WTC11 (cell line): ENCODE data around the gene RHBDD1. TPM values are rescaled to one million over a fixed set of nuclear protein-coding genes. Genes with fewer than 3 reads are reported as not detected.

ENCODE experiments used
- ATAC-seq: fragments of 200-7000 bp; cut with Tn5 transposase; 2 replicates; pipeline ENCODE4 v1.10.0; 2021; ENCODE audit warnings: mild to moderate bottlenecking, moderate library complexity
- CTCF ChIA-PET: fragments of 300-600 bp; sonication (Branson Sonifier 250); formaldehyde crosslinking; loops from one replicate; lab custom pipeline; 2021; ENCODE audit warnings: antibody characterized with exemption; lab: Charles Lee
- POLR2A ChIA-PET: fragments of 350-600 bp; sonication (Branson Sonifier 250); formaldehyde crosslinking; loops from one replicate; lab custom pipeline; 2021; ENCODE audit warnings: antibody characterized with exemption; lab: Charles Lee
- DNase-seq: peaks from one replicate; pipeline ENCODE4 v3.0.0; 2021; ENCODE audit warnings: low spot score
- H3K27ac Mint-ChIP-seq: 2 replicates; pipeline ENCODE4 v1.8.0; 2021; ENCODE audit warnings: mixed read lengths
- H3K27me3 Mint-ChIP-seq: 2 replicates; pipeline ENCODE4 v1.8.0; 2021; ENCODE audit warnings: low read depth, mild to moderate bottlenecking, moderate library complexity, mixed read lengths
- H3K36me3 Mint-ChIP-seq: 2 replicates; pipeline ENCODE4 v1.8.0; 2021; ENCODE audit warnings: mixed read lengths
- H3K4me1 Mint-ChIP-seq: 2 replicates; pipeline ENCODE4 v1.8.0; 2022; ENCODE audit warnings: mixed read lengths
- H3K4me3 Mint-ChIP-seq: 2 replicates; pipeline ENCODE4 v1.8.0; 2021; ENCODE audit warnings: mild to moderate bottlenecking, moderate library complexity, mixed read lengths
- H3K9me3 Mint-ChIP-seq: 2 replicates; pipeline ENCODE4 v1.8.0; 2021; ENCODE audit warnings: mixed read lengths
- ETV6 ChIP-seq: sonication (generic); formaldehyde crosslinking; IDR thresholded peaks from 2 replicates; pipeline ENCODE4 v1.8.1; 2022; ENCODE audit warnings: mild to moderate bottlenecking, missing genetic modification reagents
- GRHL2 ChIP-seq: fragments of 250-450 bp; sonication (Bioruptor Pico); IDR thresholded peaks from 2 replicates; pipeline ENCODE4 v1.8.0; 2022; ENCODE audit warnings: mild to moderate bottlenecking, moderate library complexity; ENCODE audit not compliant: insufficient replicate concordance, severe bottlenecking
- JAZF1 ChIP-seq: fragments of 250-450 bp; sonication (Bioruptor Pico); IDR thresholded peaks from 2 replicates; pipeline ENCODE4 v1.9.0; 2021; ENCODE audit warnings: moderate library complexity, mild to moderate bottlenecking, inconsistent platforms
- KAT7 ChIP-seq: sonication (generic); formaldehyde crosslinking; IDR thresholded peaks from 2 replicates; pipeline ENCODE4 v1.8.1; 2023; ENCODE audit warnings: missing genetic modification reagents, mild to moderate bottlenecking, borderline replicate concordance
- NFATC4 ChIP-seq: fragments of 250-450 bp; sonication (Bioruptor Pico); IDR thresholded peaks from 2 replicates; pipeline ENCODE4 v1.9.0; 2021; ENCODE audit warnings: mild to moderate bottlenecking
- NFYB ChIP-seq: sonication (generic); formaldehyde crosslinking; conservative IDR thresholded peaks from 2 replicates; pipeline ENCODE4 v1.8.0; 2022; ENCODE audit warnings: low read depth, missing genetic modification reagents
- NR2C2 ChIP-seq: sonication (generic); formaldehyde crosslinking; IDR thresholded peaks from 2 replicates; pipeline ENCODE4 v1.8.0; 2022; ENCODE audit warnings: mild to moderate bottlenecking, missing genetic modification reagents
- NR3C1 ChIP-seq: sonication (generic); formaldehyde crosslinking; conservative IDR thresholded peaks from 2 replicates; pipeline ENCODE4 v1.8.1; 2023; ENCODE audit warnings: low read depth, mild to moderate bottlenecking, missing genetic modification reagents
- TEAD1 ChIP-seq: sonication (generic); formaldehyde crosslinking; IDR thresholded peaks from 2 replicates; pipeline ENCODE4 v1.8.0; 2022; ENCODE audit warnings: mild to moderate bottlenecking, missing genetic modification reagents
- ZNF138 ChIP-seq: sonication (generic); formaldehyde crosslinking; conservative IDR thresholded peaks from 2 replicates; pipeline ENCODE4 v1.8.1; 2022; ENCODE audit warnings: mild to moderate bottlenecking, moderate library complexity, missing genetic modification reagents
- ZNF232 ChIP-seq: sonication (generic); formaldehyde crosslinking; IDR thresholded peaks from 2 replicates; pipeline ENCODE4 v1.8.0; 2022; ENCODE audit warnings: mild to moderate bottlenecking, missing genetic modification reagents
- ZNF263 ChIP-seq: sonication (generic); formaldehyde crosslinking; IDR thresholded peaks from 2 replicates; pipeline ENCODE4 v1.8.1; 2022; ENCODE audit warnings: low read depth, mild to moderate bottlenecking, moderate library complexity, missing genetic modification reagents
- total RNA-seq: library from RNA; stranded (reverse); gene quantifications from 3 replicates; pipeline ENCODE4 v1.2.3, GENCODE V29; 2021
- TF ChIP-seq, protein P1 (sequence below): sonication (generic); formaldehyde crosslinking; IDR thresholded peaks from 2 replicates; pipeline ENCODE4 v1.8.0; 2022; ENCODE audit warnings: missing genetic modification reagents
- TF ChIP-seq, protein P2 (sequence below): sonication (generic); formaldehyde crosslinking; IDR thresholded peaks from 2 replicates; pipeline ENCODE4 v1.8.1; 2023; ENCODE audit warnings: mild to moderate bottlenecking, missing genetic modification reagents, borderline replicate concordance
- TF ChIP-seq, protein P3 (sequence below): sonication (generic); formaldehyde crosslinking; IDR thresholded peaks from 2 replicates; pipeline ENCODE4 v1.8.0; 2022; ENCODE audit warnings: mild to moderate bottlenecking, missing genetic modification reagents
- TF ChIP-seq, protein P4 (sequence below): sonication (generic); formaldehyde crosslinking; IDR thresholded peaks from 2 replicates; pipeline ENCODE4 v1.8.0; 2022; ENCODE audit warnings: mild to moderate bottlenecking, missing genetic modification reagents
- TF ChIP-seq, protein P5 (sequence below): fragments of 200-600 bp; IDR thresholded peaks from 2 replicates; pipeline ENCODE4 v1.8.0; 2022; ENCODE audit warnings: antibody characterized with exemption
- TF ChIP-seq, protein P6 (sequence below): fragments of 250-450 bp; sonication (Bioruptor Pico); IDR thresholded peaks from 2 replicates; pipeline ENCODE4 v1.8.0; 2021; ENCODE audit warnings: mild to moderate bottlenecking
- TF ChIP-seq, protein P7 (sequence below): sonication (generic); formaldehyde crosslinking; conservative IDR thresholded peaks from 2 replicates; pipeline ENCODE4 v1.8.1; 2022; ENCODE audit warnings: mild to moderate bottlenecking, missing genetic modification reagents

The RHBDD1 gene
- total RNA-seq, 1 experiment from 2014 or later, result 25.7 TPM

DNA sequence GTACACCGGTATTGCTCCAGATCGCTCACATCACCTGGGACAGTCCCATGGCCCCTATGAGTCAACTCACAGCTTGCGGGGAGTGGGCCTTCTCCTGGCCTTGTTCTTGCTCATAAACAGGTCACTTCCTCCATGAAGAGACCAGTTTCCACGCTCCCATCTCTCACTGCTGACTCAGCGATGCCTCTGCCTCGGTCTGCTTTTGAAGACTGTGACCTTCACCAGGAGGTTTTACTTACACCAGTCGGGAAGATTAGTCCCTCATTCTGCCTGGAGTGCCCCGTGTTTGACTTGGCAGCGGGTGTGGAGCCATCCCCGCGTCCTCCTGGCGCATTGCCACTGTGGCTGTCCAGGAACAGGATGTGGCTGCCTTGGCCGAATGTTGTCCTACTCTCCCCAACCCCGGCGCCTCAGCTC lies 159.8 kb downstream of the RHBDD1 start (continued):
- TF ChIP-seq, protein P1, sequence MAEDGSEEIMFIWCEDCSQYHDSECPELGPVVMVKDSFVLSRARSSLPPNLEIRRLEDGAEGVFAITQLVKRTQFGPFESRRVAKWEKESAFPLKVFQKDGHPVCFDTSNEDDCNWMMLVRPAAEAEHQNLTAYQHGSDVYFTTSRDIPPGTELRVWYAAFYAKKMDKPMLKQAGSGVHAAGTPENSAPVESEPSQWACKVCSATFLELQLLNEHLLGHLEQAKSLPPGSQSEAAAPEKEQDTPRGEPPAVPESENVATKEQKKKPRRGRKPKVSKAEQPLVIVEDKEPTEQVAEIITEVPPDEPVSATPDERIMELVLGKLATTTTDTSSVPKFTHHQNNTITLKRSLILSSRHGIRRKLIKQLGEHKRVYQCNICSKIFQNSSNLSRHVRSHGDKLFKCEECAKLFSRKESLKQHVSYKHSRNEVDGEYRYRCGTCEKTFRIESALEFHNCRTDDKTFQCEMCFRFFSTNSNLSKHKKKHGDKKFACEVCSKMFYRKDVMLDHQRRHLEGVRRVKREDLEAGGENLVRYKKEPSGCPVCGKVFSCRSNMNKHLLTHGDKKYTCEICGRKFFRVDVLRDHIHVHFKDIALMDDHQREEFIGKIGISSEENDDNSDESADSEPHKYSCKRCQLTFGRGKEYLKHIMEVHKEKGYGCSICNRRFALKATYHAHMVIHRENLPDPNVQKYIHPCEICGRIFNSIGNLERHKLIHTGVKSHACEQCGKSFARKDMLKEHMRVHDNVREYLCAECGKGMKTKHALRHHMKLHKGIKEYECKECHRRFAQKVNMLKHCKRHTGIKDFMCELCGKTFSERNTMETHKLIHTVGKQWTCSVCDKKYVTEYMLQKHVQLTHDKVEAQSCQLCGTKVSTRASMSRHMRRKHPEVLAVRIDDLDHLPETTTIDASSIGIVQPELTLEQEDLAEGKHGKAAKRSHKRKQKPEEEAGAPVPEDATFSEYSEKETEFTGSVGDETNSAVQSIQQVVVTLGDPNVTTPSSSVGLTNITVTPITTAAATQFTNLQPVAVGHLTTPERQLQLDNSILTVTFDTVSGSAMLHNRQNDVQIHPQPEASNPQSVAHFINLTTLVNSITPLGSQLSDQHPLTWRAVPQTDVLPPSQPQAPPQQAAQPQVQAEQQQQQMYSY, result no peak
- TF ChIP-seq, protein P2, sequence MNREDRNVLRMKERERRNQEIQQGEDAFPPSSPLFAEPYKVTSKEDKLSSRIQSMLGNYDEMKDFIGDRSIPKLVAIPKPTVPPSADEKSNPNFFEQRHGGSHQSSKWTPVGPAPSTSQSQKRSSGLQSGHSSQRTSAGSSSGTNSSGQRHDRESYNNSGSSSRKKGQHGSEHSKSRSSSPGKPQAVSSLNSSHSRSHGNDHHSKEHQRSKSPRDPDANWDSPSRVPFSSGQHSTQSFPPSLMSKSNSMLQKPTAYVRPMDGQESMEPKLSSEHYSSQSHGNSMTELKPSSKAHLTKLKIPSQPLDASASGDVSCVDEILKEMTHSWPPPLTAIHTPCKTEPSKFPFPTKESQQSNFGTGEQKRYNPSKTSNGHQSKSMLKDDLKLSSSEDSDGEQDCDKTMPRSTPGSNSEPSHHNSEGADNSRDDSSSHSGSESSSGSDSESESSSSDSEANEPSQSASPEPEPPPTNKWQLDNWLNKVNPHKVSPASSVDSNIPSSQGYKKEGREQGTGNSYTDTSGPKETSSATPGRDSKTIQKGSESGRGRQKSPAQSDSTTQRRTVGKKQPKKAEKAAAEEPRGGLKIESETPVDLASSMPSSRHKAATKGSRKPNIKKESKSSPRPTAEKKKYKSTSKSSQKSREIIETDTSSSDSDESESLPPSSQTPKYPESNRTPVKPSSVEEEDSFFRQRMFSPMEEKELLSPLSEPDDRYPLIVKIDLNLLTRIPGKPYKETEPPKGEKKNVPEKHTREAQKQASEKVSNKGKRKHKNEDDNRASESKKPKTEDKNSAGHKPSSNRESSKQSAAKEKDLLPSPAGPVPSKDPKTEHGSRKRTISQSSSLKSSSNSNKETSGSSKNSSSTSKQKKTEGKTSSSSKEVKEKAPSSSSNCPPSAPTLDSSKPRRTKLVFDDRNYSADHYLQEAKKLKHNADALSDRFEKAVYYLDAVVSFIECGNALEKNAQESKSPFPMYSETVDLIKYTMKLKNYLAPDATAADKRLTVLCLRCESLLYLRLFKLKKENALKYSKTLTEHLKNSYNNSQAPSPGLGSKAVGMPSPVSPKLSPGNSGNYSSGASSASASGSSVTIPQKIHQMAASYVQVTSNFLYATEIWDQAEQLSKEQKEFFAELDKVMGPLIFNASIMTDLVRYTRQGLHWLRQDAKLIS (CRISPR knock-in tag), result no peak
- TF ChIP-seq GRHL2, result no peak
- no peak for TF ChIP-seq JAZF1 (CRISPR knock-in tag)
- TF ChIP-seq, protein P3, sequence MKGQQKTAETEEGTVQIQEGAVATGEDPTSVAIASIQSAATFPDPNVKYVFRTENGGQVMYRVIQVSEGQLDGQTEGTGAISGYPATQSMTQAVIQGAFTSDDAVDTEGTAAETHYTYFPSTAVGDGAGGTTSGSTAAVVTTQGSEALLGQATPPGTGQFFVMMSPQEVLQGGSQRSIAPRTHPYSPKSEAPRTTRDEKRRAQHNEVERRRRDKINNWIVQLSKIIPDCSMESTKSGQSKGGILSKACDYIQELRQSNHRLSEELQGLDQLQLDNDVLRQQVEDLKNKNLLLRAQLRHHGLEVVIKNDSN (CRISPR knock-in tag), result no peak
- TF ChIP-seq ZNF263 (CRISPR knock-in tag), result no peak
- TF ChIP-seq TEAD1, result no peak
- TF ChIP-seq NR2C2 (CRISPR knock-in tag), result no peak
- no peak for TF ChIP-seq KAT7

DNA sequence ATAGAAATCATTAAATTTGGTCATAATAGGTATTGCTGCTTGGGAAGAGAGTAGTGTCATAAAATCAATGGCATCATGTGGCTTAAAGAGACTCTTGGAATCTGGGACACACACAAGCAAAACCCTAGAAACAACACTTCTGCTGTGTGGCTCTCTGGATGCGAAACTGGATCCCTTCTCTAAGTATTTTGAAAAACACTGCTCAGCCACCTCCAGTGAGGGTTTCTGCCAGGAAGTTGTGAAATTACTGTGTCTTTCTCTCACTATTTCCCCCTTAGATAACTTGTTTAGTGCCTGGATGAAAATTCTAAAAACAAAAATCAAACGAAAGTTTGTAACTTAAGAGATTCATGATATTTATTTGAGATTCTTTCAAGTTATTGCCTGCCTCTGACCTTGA lies 163.8 kb downstream of the RHBDD1 start:
- ATAC-seq, result no peak
- CTCF ChIA-PET, result no interaction called here
- peaks cover 13% of the 10 kb centered on the region for H3K9me3 Mint-ChIP-seq
- H3K27me3 Mint-ChIP-seq, result no peaks in the 10 kb centered on the region
- H3K4me3 Mint-ChIP-seq, result no peak overlapping the region
- DNase-seq, result no peak
- POLR2A ChIA-PET, result no interaction called here
- H3K27ac Mint-ChIP-seq, result no peak overlapping the region
- H3K4me1 Mint-ChIP-seq, result peaks cover 6% of the 10 kb centered on the region
- peaks cover 29% of the 10 kb centered on the region for H3K36me3 Mint-ChIP-seq
- TF ChIP-seq, protein P4, sequence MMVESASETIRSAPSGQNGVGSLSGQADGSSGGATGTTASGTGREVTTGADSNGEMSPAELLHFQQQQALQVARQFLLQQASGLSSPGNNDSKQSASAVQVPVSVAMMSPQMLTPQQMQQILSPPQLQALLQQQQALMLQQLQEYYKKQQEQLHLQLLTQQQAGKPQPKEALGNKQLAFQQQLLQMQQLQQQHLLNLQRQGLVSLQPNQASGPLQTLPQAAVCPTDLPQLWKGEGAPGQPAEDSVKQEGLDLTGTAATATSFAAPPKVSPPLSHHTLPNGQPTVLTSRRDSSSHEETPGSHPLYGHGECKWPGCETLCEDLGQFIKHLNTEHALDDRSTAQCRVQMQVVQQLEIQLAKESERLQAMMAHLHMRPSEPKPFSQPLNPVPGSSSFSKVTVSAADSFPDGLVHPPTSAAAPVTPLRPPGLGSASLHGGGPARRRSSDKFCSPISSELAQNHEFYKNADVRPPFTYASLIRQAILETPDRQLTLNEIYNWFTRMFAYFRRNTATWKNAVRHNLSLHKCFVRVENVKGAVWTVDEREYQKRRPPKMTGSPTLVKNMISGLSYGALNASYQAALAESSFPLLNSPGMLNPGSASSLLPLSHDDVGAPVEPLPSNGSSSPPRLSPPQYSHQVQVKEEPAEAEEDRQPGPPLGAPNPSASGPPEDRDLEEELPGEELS, result no peak
- TF ChIP-seq NR3C1 (no peak), TEAD1 (no peak), ZNF138 (CRISPR knock-in tag) (no peak), NFYB (CRISPR knock-in tag) (no peak), ETV6 (no peak), NFATC4 (CRISPR knock-in tag) (no peak), ZNF232 (no peak)
- TF ChIP-seq, protein P1, result no peak
- TF ChIP-seq, protein P5, sequence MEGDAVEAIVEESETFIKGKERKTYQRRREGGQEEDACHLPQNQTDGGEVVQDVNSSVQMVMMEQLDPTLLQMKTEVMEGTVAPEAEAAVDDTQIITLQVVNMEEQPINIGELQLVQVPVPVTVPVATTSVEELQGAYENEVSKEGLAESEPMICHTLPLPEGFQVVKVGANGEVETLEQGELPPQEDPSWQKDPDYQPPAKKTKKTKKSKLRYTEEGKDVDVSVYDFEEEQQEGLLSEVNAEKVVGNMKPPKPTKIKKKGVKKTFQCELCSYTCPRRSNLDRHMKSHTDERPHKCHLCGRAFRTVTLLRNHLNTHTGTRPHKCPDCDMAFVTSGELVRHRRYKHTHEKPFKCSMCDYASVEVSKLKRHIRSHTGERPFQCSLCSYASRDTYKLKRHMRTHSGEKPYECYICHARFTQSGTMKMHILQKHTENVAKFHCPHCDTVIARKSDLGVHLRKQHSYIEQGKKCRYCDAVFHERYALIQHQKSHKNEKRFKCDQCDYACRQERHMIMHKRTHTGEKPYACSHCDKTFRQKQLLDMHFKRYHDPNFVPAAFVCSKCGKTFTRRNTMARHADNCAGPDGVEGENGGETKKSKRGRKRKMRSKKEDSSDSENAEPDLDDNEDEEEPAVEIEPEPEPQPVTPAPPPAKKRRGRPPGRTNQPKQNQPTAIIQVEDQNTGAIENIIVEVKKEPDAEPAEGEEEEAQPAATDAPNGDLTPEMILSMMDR, result no peak
- TF ChIP-seq, protein P6, sequence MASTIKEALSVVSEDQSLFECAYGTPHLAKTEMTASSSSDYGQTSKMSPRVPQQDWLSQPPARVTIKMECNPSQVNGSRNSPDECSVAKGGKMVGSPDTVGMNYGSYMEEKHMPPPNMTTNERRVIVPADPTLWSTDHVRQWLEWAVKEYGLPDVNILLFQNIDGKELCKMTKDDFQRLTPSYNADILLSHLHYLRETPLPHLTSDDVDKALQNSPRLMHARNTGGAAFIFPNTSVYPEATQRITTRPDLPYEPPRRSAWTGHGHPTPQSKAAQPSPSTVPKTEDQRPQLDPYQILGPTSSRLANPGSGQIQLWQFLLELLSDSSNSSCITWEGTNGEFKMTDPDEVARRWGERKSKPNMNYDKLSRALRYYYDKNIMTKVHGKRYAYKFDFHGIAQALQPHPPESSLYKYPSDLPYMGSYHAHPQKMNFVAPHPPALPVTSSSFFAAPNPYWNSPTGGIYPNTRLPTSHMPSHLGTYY (CRISPR knock-in tag), result no peak
- TF ChIP-seq, protein P7, sequence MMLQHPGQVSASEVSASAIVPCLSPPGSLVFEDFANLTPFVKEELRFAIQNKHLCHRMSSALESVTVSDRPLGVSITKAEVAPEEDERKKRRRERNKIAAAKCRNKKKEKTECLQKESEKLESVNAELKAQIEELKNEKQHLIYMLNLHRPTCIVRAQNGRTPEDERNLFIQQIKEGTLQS, result no peak
